ENCODE data around the gene PRKD1.
"Not testable (repeated sequence)": the region's sequence is repeated elsewhere in the genome, so short reads cannot be mapped to it uniquely, and the experiment has no call there.

GRCh38 chr14:29839691-29840090, 88.0 kb downstream of the PRKD1 start:
- not testable (repeated sequence) for TF ChIP-seq CTCF (IDR thresholded peaks at IDR 0.05; ENCODE audit: low read depth, low read length); EZH2phosphoT487 (IDR thresholded peaks at IDR 0.05; ENCODE audit: low read depth)
